HEK293T (cell line): ENCODE measurements around the gene QSOX2.

Experiments used
- BHLHE40 ChIP-seq: fragments of 450-650 bp; IDR thresholded peaks from 2 replicates; pipeline ENCODE4 v1.6.1; 2016; ENCODE audit warnings: mild to moderate bottlenecking, moderate library complexity, borderline replicate concordance
- FOXM1 ChIP-seq: fragments of 450-650 bp; IDR thresholded peaks from 2 replicates; pipeline ENCODE4 v1.6.1; 2017; ENCODE audit warnings: mild to moderate bottlenecking, borderline replicate concordance
- HDGF ChIP-seq: fragments of 450-650 bp; IDR thresholded peaks from 2 replicates; pipeline ENCODE4 v1.6.1; 2017; ENCODE audit warnings: antibody characterized with exemption, borderline replicate concordance

DNA sequence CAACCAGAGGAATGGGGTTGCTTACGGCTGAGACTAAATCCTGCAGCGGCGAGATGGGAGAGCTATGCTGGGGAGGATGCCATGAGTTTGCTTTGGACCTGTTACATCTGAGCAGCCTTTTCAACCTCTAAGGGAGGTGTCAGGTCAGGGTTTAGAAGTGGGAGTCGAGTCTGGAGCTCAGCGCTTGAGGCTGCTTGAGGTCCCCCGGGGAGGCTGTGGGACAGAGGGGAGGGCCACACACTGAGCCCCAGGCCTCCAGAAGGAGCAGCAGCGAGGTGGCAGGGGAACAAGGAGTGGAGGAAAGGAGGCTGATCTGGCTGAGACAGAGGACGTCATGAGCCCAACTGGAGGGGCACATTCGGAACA is 1.9 kb upstream of the QSOX2 start:
- TF ChIP-seq BHLHE40, result no peak
- no peak for TF ChIP-seq FOXM1
- TF ChIP-seq HDGF, result no peak
